T1000 (cell line): ENCODE results near the gene EDC4.
"Not testable (repeated sequence)": the region's sequence is repeated elsewhere in the genome, so short reads cannot be mapped to it uniquely, and the experiment has no call there.

Experiments
- DNase-seq: peaks from one replicate; lab custom pipeline; 2025; ENCODE audit warnings: mixed read lengths; lab: John Stamatoyannopoulos, UW

The EDC4 gene, protein sequence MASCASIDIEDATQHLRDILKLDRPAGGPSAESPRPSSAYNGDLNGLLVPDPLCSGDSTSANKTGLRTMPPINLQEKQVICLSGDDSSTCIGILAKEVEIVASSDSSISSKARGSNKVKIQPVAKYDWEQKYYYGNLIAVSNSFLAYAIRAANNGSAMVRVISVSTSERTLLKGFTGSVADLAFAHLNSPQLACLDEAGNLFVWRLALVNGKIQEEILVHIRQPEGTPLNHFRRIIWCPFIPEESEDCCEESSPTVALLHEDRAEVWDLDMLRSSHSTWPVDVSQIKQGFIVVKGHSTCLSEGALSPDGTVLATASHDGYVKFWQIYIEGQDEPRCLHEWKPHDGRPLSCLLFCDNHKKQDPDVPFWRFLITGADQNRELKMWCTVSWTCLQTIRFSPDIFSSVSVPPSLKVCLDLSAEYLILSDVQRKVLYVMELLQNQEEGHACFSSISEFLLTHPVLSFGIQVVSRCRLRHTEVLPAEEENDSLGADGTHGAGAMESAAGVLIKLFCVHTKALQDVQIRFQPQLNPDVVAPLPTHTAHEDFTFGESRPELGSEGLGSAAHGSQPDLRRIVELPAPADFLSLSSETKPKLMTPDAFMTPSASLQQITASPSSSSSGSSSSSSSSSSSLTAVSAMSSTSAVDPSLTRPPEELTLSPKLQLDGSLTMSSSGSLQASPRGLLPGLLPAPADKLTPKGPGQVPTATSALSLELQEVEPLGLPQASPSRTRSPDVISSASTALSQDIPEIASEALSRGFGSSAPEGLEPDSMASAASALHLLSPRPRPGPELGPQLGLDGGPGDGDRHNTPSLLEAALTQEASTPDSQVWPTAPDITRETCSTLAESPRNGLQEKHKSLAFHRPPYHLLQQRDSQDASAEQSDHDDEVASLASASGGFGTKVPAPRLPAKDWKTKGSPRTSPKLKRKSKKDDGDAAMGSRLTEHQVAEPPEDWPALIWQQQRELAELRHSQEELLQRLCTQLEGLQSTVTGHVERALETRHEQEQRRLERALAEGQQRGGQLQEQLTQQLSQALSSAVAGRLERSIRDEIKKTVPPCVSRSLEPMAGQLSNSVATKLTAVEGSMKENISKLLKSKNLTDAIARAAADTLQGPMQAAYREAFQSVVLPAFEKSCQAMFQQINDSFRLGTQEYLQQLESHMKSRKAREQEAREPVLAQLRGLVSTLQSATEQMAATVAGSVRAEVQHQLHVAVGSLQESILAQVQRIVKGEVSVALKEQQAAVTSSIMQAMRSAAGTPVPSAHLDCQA (N-terminal part only)

DNA sequence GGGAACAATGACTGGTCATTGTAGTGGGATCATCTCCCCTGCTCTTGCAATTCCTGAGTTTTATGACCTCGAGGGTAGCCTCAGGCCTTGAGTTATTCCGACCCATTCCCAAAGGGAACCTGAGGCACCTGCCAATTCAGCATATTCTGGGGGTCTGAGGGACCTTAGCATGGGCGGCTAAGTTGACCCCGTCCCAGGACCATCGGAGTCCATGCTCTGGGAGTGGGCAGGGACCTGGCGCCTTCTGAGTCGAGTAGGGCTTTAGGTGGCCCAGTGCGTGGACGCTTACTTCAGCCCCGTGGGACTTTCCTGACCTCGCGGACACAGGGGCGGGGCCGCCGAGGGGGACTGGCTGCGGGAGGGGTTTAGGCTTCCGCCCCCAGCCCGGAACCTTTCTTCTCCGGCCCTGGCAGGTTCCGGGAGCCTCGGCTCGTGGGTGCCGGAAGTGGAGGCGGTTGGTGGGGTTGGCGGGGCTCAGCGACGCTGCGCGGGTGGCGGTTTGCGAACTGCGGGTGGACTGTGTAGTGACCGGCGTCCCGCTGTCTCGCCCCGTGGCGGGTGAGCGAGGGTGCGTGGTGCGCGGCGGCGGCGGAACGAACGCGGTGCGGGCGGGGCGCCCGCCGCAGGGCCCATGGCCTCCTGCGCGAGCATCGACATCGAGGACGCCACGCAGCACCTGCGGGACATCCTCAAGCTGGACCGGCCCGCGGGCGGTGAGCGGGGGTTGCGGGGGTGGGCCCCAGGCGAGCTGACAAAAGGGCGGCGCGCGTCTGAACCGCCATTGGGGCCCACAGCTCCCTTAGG, at the start of gene EDC4:
Gene EDC4, plus strand, starts transcription at position 422 of the 804 bp plus-strand sequence. Its CDS starts 210 bp downstream, at position 632.
- DNase-seq: peak; percentile 52

- DNase-seq: no peak
These were observed 47.7 kb upstream of the EDC4 start for GRCh38 chr16:67825119-67825518.

DNA sequence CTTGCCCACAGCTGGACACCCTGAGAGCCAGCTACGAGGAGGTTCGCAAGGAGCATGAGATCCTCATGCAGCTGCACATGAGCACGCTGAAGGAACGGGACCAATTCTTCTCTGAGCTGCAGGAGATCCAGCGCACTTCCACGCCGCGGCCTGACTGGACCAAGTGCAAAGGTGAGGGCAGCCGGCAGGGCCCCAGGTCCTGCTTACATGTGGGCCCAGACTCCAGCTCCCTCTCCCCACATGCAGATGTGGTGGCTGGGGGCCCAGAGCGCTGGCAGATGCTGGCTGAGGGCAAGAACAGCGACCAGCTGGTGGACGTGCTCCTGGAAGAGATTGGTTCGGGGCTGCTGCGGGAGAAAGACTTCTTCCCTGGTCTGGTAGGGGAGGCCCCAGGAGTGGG, 46.9 kb upstream of the EDC4 start:
- DNase-seq: no peak

- DNase-seq: no peak
These were observed 44.2 kb upstream of the EDC4 start for GRCh38 chr16:67828651-67829050.

- DNase-seq: no peak
These were observed 39.8 kb upstream of the EDC4 start for GRCh38 chr16:67833030-67833414.

GRCh38 chr16:67833415-67834241, 39.2 kb upstream of the EDC4 start:
- DNase-seq: peak; percentile 78

- DNase-seq: no peak
These were observed 38.6 kb upstream of the EDC4 start for GRCh38 chr16:67834242-67834614.

DNA sequence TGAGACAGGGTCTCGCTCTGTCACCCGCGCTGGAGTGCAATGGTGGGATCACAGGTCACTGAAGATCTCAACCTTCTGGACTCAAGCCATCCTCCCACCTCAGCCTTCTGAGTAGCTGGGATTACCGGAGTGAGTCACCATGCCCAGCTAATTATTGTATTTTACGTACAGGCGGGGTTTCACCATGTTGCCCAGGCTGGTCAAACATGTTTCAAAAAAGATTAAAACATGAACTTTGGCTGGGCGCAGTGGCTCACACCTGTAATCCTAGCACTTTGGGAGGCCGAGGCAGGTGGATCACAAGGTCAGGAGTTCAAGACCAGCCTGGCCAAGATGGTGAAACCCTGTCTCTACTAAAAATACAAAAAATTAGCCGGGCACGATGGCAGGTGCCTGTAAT, 35.7 kb upstream of the EDC4 start:
- not testable (repeated sequence) for DNase-seq

DNA sequence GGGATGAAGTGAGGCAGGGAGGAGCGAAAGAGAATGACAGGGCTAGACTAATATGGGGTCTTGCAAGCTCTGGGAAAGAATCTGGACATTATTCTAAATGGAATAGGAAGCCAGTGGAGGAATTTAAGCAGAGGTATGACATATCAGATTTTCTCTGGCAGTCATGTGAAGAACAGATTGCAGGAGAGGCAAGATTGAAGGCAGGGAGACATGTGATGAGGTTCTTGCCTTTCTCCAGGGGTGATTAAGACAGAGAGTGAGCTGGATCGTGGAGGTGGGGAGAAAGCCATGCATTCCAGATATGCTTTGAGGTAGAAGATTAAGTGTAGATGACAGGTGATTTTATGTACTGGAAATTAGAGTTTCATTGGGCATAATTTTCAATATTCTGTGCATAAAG, 35.0 kb upstream of the EDC4 start:
- no peak for DNase-seq

- no peak for DNase-seq
These were observed 31.5 kb upstream of the EDC4 start for GRCh38 chr16:67841198-67841815.

DNA sequence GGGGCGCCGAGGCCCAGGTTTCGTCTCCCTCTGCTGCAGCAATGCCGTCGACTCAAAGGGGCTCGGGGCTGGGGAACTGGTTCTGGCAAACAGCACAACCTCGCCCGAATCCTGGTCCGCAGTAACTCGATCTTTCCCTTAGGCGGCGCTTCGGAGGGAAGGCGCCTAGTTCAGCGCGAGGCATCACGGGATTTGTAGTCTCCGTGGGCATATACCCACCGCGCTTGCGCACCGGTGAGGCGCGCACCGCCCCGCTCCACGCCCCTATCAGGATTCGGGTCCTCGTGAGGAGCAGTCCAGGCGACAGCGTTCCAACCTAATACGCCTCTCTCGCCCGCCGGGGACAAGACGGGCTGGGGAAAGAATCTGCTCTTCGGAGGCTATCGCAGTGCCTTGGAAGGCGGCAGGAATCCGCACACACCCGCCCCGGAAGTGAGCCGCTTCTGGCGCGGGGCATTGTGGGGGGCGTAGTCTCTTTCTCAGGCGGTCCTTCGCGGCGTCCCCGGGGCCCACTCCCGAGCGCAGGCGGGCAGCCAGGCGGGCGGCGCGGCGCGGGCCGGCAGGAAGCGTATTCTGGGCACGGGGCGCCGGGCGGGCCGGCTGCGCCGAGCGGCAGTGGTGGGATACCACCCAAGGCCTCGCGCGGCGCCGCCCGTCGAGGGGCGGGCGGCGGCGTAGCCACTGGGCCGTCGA, 30.9 kb upstream of the EDC4 start, which contains the start of gene THAP11:
Gene THAP11, plus strand, starts transcription at position 505 of the 693 bp plus-strand sequence. CDS start 235 bp downstream, outside the sequence.
- DNase-seq: peak; percentile 83

DNA sequence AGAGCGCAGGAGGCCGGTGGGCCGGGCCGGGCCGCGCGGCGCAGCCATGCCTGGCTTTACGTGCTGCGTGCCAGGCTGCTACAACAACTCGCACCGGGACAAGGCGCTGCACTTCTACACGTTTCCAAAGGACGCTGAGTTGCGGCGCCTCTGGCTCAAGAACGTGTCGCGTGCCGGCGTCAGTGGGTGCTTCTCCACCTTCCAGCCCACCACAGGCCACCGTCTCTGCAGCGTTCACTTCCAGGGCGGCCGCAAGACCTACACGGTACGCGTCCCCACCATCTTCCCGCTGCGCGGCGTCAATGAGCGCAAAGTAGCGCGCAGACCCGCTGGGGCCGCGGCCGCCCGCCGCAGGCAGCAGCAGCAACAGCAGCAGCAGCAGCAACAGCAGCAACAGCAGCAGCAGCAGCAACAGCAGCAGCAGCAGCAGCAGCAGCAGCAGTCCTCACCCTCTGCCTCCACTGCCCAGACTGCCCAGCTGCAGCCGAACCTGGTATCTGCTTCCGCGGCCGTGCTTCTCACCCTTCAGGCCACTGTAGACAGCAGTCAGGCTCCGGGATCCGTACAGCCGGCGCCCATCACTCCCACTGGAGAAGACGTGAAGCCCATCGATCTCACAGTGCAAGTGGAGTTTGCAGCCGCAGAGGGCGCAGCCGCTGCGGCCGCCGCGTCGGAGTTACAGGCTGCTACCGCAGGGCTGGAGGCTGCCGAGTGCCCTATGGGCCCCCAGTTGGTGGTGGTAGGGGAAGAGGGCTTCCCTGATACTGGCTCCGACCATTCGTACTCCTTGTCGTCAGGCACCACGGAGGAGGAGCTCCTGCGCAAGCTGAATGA, 30.1 kb upstream of the EDC4 start:
- no peak for DNase-seq

DNA sequence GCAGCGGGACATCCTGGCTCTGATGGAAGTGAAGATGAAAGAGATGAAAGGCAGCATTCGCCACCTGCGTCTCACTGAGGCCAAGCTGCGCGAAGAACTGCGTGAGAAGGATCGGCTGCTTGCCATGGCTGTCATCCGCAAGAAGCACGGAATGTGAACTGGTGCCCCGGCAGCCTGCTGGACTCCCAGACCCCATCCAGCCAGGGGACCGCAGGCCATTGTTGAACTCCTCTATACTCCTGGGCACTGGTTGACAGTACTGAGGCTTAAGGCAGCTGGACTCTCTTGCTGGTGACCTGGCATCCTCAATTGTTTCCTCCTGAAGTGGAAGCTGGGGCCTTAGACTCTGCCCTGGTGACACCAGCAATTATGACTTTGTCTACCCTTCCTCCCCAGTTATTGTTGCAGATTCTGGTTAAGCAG, 29.5 kb upstream of the EDC4 start:
- no peak for DNase-seq

DNA sequence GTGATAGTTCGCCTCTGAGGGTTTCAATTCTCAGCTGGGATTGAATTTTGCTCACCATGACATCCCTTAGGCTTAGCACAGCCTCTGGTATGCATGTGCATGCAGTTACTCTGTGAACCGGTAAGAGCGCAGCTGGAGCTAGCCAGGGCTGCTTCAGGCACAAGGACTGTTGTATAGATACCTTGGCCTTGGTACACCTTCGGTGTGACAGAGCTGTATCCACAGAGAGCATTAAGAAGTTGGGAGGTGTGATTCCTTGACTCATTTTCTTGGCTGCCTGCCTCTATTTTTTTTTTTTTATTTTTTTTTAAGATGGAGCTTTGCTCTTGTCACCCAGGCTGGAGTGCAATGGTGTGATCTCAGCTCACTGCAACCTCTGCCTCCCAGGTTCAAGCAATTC, 28.4 kb upstream of the EDC4 start:
- no peak for DNase-seq

DNA sequence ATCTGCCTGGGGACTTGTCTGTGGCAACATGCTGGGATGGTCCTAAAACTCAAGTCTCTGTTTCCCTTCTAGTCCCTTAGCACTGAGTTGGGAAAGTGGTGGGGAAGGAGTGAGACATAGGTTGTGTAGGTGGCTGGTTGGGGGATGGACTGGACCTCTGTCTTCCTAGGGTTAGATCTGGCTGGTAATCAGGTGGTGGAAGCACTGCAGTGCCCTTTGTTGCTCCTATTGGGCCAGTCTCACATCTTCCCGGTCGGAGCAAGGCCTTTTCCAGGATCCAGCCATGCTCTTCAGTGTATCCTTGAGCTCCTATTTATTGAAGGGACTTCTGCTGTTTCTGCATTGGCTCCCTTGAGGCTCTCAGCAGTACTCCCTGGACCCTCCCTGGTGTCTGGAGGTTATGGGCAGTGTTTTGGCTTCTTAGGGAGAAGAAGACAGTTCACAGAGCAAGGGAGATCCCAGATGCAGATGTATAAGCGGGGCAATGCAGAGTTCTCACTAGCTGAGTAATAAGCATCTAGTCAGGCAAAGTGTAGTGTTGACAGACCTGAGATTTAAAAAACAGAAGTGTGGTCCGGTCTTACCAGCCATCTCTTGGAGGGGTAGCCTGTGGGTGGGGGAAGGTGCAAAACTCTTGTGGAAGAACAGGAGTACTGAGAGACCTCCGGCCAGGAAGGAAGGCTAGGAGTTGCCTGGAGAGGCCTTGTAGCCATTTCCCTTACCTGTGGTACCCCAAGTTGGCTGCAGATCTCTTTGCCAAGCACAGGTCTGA, 27.4 kb upstream of the EDC4 start:
- DNase-seq: no peak

DNA sequence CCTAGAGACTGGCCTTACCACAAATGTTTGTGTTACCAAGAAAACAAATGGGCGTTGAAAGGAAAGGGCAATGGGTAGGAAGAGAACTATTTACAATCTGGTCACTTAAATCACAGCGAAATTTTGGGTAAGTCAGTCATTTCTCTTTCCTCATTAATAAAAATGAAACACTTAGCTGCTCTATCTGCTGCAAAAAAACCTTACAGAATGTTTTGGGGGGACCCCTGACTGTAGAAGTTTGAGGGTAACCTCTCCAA, 26.9 kb upstream of the EDC4 start:
- DNase-seq: no peak

DNA sequence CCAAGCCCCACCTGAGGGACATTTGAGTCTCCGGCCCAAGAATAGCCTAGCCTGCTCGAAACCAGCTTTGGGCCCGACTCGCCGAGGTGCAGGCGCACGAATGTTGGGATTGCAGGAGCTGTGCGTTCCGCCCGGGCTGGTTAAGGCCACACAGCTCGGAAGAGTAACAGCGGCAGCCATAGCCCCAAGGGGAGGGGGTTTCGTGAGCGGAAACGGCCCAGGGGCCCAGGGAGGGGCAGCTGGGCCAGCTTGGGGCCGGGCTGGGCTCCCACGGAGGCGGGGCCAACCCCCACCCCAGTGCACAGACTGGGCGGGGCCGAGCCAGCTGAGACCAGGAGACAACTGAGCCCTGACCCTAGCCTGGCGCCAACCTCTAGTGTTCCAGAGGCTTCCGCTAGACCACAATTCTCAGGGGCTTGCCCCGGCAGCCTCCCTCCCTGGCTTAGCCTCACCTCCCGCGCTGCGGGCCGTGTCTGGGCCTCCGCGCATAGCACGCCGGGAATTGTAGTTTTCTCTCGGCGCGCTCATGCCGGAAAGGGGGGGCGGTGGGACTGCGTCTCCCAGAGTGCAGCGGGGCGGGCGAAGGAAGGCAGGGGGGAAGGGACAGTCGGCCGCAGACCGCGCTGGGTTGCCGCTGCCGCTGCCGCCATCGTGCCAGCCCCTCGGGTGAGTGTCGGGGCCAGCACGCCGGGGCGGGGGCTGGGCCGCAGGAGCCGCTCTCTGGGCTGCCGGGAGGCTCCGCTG, 26.4 kb upstream of the EDC4 start, which contains the start of gene NUTF2:
Gene NUTF2, plus strand, starts transcription at position 614 of the 744 bp plus-strand sequence. CDS start 18,198 bp downstream, outside the sequence.
- peak; percentile 86 for DNase-seq
